Testis (tissue), 3 donors: ENCODE data around the gene C16orf90. TPM values are rescaled to one million over a fixed set of nuclear protein-coding genes. Genes with fewer than 3 reads are reported as not detected.

Source experiments
- DNase-seq: peaks from one replicate; pipeline ENCODE4 v3.0.0-alpha.2; 2019
- H3K27ac ChIP-seq, 2 donors: fragments of 200-600 bp; sonication (generic); one replicate each; pipeline ENCODE4 v1.5.1; 2019
- H3K27me3 ChIP-seq: fragments of 200-600 bp; sonication (generic); one replicate; pipeline ENCODE4 v1.5.1; 2019
- H3K36me3 ChIP-seq: fragments of 200-600 bp; sonication (generic); one replicate; pipeline ENCODE4 v1.5.1; 2017; ENCODE audit warnings: low read depth; ENCODE audit errors: missing control alignments
- H3K4me1 ChIP-seq: fragments of 200-600 bp; sonication (generic); one replicate; pipeline ENCODE4 v1.5.1; 2019
- H3K4me3 ChIP-seq, 2 donors: fragments of 200-600 bp; sonication (generic); one replicate each; pipeline ENCODE4 v1.5.1; 2017 to 2019
- H3K9me3 ChIP-seq: fragments of 200-600 bp; sonication (generic); one replicate; pipeline ENCODE4 v1.5.1; 2017
- CTCF ChIP-seq, 3 experiments: fragments of 450-650 bp in 2 of 3; fragments of 200-600 bp in 1 of 3; sonication (generic) in 1 of 3; IDR thresholded peaks; one replicate each; pipeline ENCODE4 v1.5.1; 2016 to 2019; ENCODE audit warnings: antibody characterized with exemption in 3 of 3, mild to moderate bottlenecking in 2 of 3, moderate library complexity in 1 of 3
- POLR2A ChIP-seq: fragments of 450-650 bp; IDR thresholded peaks from one replicate; pipeline ENCODE4 v1.6.1; 2017; ENCODE audit warnings: antibody characterized with exemption, mild to moderate bottlenecking, moderate library complexity
- WGBS, 2 donors: methylation state at CpG; one replicate each; pipeline ENCODE4 v1.1.5; 2018; 5-methylcytosine and 5-hydroxymethylcytosine counted together
- intact Hi-C: fragments of 100-400 bp; cut with DNase I; formaldehyde crosslinking; loops from one replicate; pipeline ENCODE4 v1.15.1; 2023; ENCODE audit warnings: low total_unique reads
- polyA plus RNA-seq: library from polyadenylated mRNA; stranded (reverse); fragments of 350-450 nt; fragmentation: Illumina TruSeq; extraction: RNeasy Lipid Tissue Mini Kit (QIAGEN cat#74804); gene quantifications from one replicate; pipeline ENCODE4 v1.2.3, GENCODE V29; 2014; ENCODE audit warnings: low read depth, low replicate concordance; ENCODE audit not compliant: insufficient read depth
- total RNA-seq, 2 donors: library from RNA; depleted of rRNA; stranded (reverse); fragments of >200 nt; gene quantifications; one replicate each; pipeline ENCODE4 v1.2.3, GENCODE V29; 2016

The C16orf90 gene
- total and polyA plus RNA-seq, 3 donors from 2014 or later = 14.2 to 52.1 (median 33.8) TPM

DNA sequence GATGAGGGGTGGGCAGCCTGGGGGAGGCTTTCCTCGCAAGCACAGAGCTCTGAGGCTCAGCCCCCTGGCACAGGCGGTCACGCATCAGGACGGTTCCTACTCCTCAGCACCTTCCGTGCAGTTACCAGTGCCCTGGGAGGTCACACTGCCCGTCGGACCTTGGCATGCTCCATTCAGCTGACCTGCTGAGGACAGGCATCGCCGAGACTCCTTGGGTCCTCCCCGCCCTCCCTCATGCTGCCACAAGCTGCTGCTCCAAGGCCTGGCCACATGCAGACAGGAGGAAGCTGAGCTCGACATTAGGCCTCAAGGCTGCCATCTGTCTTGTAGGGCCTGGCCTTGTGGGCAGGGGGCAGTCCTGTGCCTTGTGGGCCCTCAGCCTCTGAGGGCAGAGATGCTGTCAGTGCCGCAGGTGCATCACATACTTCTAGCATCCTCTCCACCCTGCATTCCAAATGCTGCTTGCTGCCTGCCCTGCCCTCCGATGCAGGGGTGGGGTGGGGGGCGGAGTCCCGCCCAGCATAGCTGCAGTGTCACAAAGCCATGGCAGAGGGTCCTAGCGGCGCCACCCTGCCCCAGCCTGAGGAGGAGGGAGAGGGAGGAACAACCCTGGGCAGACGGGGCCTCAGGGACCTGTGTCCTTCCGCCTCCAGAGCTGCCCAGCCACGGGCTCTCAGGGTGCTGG is 9.3 kb downstream of the C16orf90 start:
- TF ChIP-seq CTCF (IDR thresholded peaks at IDR 0.05) (no peak), POLR2A (no peak)
- intact Hi-C loops = no loop called here
- H3K27ac ChIP-seq = no peak overlapping the region
- H3K4me3 ChIP-seq = no peak overlapping the region
- no peaks in the 10 kb centered on the region for H3K27me3 ChIP-seq
- WGBS, 2 donors = 88 to 93% methylated on average over 3 to 20 of the region's 20 CpGs
- no peaks in the 10 kb centered on the region for H3K9me3 ChIP-seq
- no peak for DNase-seq
- H3K4me1 ChIP-seq = peaks cover 16% of the 10 kb centered on the region
- no peaks in the 10 kb centered on the region for H3K36me3 ChIP-seq

DNA sequence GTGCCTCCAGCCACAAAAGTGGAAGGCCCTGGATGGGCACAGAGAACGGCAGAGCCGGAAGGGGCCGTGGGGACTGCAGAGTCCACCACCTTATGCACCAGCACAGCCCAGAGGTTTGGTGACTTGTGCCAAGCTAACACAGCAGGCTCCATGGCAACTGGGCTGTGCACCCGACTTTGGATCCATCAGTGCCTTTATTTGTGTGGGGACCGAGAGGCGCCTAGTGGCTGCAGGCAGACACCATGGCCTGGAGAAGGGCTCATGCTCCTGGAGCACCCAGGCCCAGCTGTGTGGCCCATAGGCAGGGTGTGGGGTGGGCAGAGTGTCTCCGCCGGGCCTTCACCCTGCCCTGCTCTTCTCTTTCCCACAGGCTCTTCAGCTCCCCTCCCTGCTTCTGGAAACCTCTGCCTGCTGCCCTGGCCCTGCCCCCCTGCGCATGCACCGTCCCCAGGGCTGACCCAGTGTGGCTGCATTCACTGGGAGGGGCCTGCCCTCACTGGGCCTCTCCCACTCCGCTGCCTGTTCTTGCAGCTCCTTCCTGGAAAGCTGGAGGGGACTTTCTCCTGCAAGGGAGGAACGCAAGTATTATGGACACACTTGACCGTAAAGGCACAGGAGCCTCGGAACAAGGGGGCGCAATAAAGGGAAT is 10.1 kb downstream of the C16orf90 start:
- H3K4me1 ChIP-seq = peaks cover 16% of the 10 kb centered on the region
- TF ChIP-seq POLR2A = no peak
- no peak for TF ChIP-seq CTCF (IDR thresholded peaks at IDR 0.05)
- H3K9me3 ChIP-seq = no peaks in the 10 kb centered on the region
- H3K27ac ChIP-seq = no peak overlapping the region
- 86 to 90% methylated on average over 12 to 14 of the region's 15 CpGs for WGBS, 2 donors
- no peaks in the 10 kb centered on the region for H3K27me3 ChIP-seq
- no peak overlapping the region for H3K4me3 ChIP-seq
- no peak for DNase-seq
- intact Hi-C loops = no loop called here
- no peaks in the 10 kb centered on the region for H3K36me3 ChIP-seq

DNA sequence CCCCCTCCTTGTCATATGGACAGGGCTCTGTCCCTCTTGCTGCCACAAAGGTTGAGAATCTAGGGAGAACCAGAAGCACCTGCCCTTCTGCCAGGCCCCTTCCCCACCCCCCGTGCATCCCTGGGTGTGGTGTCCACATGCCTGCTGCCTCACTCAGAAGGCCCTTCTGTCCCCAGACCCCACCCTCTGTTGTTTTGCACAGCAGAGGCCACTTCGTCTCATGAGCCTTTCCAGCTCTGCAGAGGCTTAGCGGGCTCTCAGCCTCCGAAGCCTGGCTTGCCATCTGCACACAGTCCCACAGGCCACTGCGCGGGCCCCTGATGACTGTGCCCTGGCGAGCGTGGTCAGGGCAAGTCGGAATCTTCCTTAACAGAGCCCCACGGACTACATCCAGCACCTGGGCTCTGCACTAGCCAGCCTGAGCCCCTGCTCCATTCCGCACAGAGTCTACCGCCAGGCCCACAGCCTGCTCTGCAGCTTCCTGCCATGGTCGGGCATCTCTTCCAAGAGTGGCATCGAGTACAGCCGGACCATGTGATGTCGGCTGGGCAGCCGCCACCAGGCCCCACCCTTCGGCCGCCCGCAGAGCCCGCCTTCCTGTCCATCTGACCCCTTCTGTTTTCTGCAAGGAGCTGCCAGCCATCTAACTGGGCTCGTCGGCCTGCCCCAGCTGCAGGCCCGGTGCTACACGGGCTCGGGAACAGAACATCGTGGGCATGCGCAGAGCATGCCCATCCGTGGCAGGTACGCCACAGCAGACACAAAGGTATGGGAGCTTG is 10.8 kb downstream of the C16orf90 start:
- TF ChIP-seq CTCF (IDR thresholded peaks at IDR 0.05) (no peak), POLR2A (no peak)
- no peak overlapping the region for H3K27ac ChIP-seq
- no peaks in the 10 kb centered on the region for H3K27me3 ChIP-seq
- no peaks in the 10 kb centered on the region for H3K36me3 ChIP-seq
- intact Hi-C loops = no loop called here
- no peak overlapping the region for H3K4me3 ChIP-seq
- no peak for DNase-seq
- H3K4me1 ChIP-seq = peaks cover 16% of the 10 kb centered on the region
- WGBS, 2 donors = 91 to 92% methylated on average over 28 to 30 of the region's 30 CpGs
- H3K9me3 ChIP-seq = no peaks in the 10 kb centered on the region

GRCh38 chr16:3482659-3483241 is 12.5 kb downstream of the C16orf90 start:
- intact Hi-C loops = no loop called here
- Histone ChIP-seq H3K4me1 (peaks cover 16% of the 10 kb centered on the region), H3K27me3 (no peaks in the 10 kb centered on the region), H3K36me3 (no peaks in the 10 kb centered on the region), H3K27ac (peak overlapping the region in 1 of 2 donors; percentile 45), H3K9me3 (no peaks in the 10 kb centered on the region), H3K4me3 (no peak overlapping the region)
- DNase-seq = no peak
- WGBS, 2 donors = 94 to 95% methylated on average over 18 of the region's 18 CpGs
- TF ChIP-seq POLR2A (no peak), CTCF (IDR thresholded peaks at IDR 0.05) (no peak)
